IMR-90 (cell line): ENCODE results near the gene CPA5. TPM values are rescaled to one million over a fixed set of nuclear protein-coding genes. Genes with fewer than 3 reads are reported as not detected.

ENCODE experiments used
- ATAC-seq: fragments of 200-7000 bp; cut with Tn5 transposase; 2 replicates; pipeline ENCODE4 v1.9.1; 2020; ENCODE audit warnings: low read depth, mild to moderate bottlenecking, moderate library complexity
- BruUV-seq: library from RNA; stranded (reverse); fragments of 400-500 nt; replicated peaks from 2 replicates; lab custom pipeline; 2021; lab: Mats Ljungman, UMichigan
- CTCF ChIA-PET: fragments of 300-600 bp; formaldehyde crosslinking; extraction: SDS; loops from one replicate; lab custom pipeline; 2021; ENCODE audit warnings: antibody characterized with exemption; lab: Yijun Ruan, JAX
- POLR2A ChIA-PET: fragments of 300-600 bp; sonication (Branson Sonifier 250); formaldehyde crosslinking; loops from one replicate; lab custom pipeline; 2022; ENCODE audit warnings: antibody characterized with exemption; ENCODE audit not compliant: unreplicated experiment; lab: Charles Lee
- DNase-seq: peaks from one replicate; pipeline ENCODE4 v3.0.0; 2013
- H2AFZ ChIP-seq: replicated peaks from 2 replicates; pipeline ENCODE3; 2013; ENCODE audit warnings: low read length, mild to moderate bottlenecking; ENCODE audit not compliant: poor library complexity
- H2AK5ac ChIP-seq: 2 replicates; pipeline ENCODE4 v1.6.1; 2013; ENCODE audit warnings: low read depth, low read length, inconsistent platforms
- H2AK9ac ChIP-seq: replicated peaks from 2 replicates; pipeline ENCODE3; 2013; ENCODE audit warnings: mild to moderate bottlenecking, low read depth, low read length, moderate library complexity; ENCODE audit not compliant: poor library complexity
- H2BK120ac ChIP-seq: 2 replicates; pipeline ENCODE4 v1.6.1; 2013; ENCODE audit warnings: low read depth, low read length, inconsistent platforms
- H2BK15ac ChIP-seq: 3 replicates; pipeline ENCODE4 v1.6.1; 2013; ENCODE audit warnings: low read depth, low read length, inconsistent platforms
- H2BK20ac ChIP-seq: 2 replicates; pipeline ENCODE4 v1.6.1; 2013; ENCODE audit warnings: low read depth, mild to moderate bottlenecking, inconsistent platforms, low read length, moderate library complexity
- H2BK5ac ChIP-seq: 2 replicates; pipeline ENCODE4 v1.6.1; 2013; ENCODE audit warnings: mild to moderate bottlenecking, low read depth, low read length, inconsistent platforms; ENCODE audit not compliant: poor library complexity, severe bottlenecking
- H3K14ac ChIP-seq: replicated peaks from 2 replicates; pipeline ENCODE4 v1.6.1; 2013; ENCODE audit warnings: low read depth, low read length, inconsistent platforms
- H3K18ac ChIP-seq: 2 replicates; pipeline ENCODE4 v1.6.1; 2013; ENCODE audit warnings: low read depth, low read length, control low read depth
- H3K23ac ChIP-seq: 2 replicates; pipeline ENCODE4 v1.6.1; 2013; ENCODE audit warnings: low read depth, low read length, inconsistent platforms
- H3K27ac ChIP-seq: 2 replicates; pipeline ENCODE4 v1.5.1; 2013; ENCODE audit warnings: mild to moderate bottlenecking, control low read depth, low read length; ENCODE audit not compliant: insufficient read depth
- H3K27me3 ChIP-seq: 2 replicates; pipeline ENCODE4 v1.6.1; 2013; ENCODE audit warnings: low read length; ENCODE audit not compliant: control insufficient read depth, insufficient read depth
- H3K36me3 ChIP-seq: 2 replicates; pipeline ENCODE4 v1.6.1; 2013; ENCODE audit warnings: low read length, mixed read lengths; ENCODE audit not compliant: control insufficient read depth, insufficient read depth
- H3K4ac ChIP-seq: 2 replicates; pipeline ENCODE4 v1.6.1; 2013; ENCODE audit warnings: low read depth, low read length, inconsistent platforms
- H3K4me1 ChIP-seq: 2 replicates; pipeline ENCODE4 v1.6.1; 2013; ENCODE audit warnings: low read length, mixed read lengths; ENCODE audit not compliant: control insufficient read depth, insufficient read depth
- H3K4me2 ChIP-seq: 2 replicates; pipeline ENCODE4 v1.6.1; 2013; ENCODE audit warnings: low read depth, mild to moderate bottlenecking, control low read depth, low read length, moderate library complexity
- H3K4me3 ChIP-seq: 2 replicates; pipeline ENCODE4 v1.5.1; 2013; ENCODE audit warnings: low read depth, mild to moderate bottlenecking, control low read depth, low read length, moderate library complexity; ENCODE audit not compliant: insufficient read depth
- H3K56ac ChIP-seq: 2 replicates; pipeline ENCODE4 v1.6.1; 2013; ENCODE audit warnings: low read length, inconsistent platforms; ENCODE audit not compliant: insufficient read depth; ENCODE audit errors: extremely low read depth
- H3K79me1 ChIP-seq, 2 experiments: 2 replicates each; pipeline ENCODE4 v1.6.1; 2013; ENCODE audit warnings: low read length in 2 of 2, inconsistent platforms in 1 of 2, low read depth in 1 of 2
- H3K9ac ChIP-seq: 2 replicates; pipeline ENCODE4 v1.6.1; 2013; ENCODE audit warnings: low read depth, low read length, control low read depth
- H3K9me1 ChIP-seq: 2 replicates; pipeline ENCODE4 v1.6.1; 2013; ENCODE audit warnings: low read length, inconsistent platforms; ENCODE audit not compliant: insufficient read depth
- H3K9me3 ChIP-seq: 2 replicates; pipeline ENCODE4 v1.6.1; 2013; ENCODE audit warnings: low read length; ENCODE audit not compliant: control insufficient read depth, insufficient read depth
- H4K20me1 ChIP-seq: 2 replicates; pipeline ENCODE4 v1.6.1; 2013; ENCODE audit warnings: low read length, inconsistent platforms; ENCODE audit not compliant: insufficient read depth
- H4K5ac ChIP-seq: 2 replicates; pipeline ENCODE4 v1.6.1; 2013; ENCODE audit warnings: mild to moderate bottlenecking, low read depth, low read length, control low read depth
- H4K8ac ChIP-seq, 2 experiments: 2 replicates each; pipeline ENCODE4 v1.6.1; 2013; ENCODE audit warnings: low read depth in 2 of 2, low read length in 2 of 2, control low read depth in 1 of 2, inconsistent platforms in 1 of 2
- H4K91ac ChIP-seq: 2 replicates; pipeline ENCODE4 v1.6.1; 2013; ENCODE audit warnings: low read depth, low read length, inconsistent platforms; ENCODE audit not compliant: insufficient read depth
- CEBPB ChIP-seq: IDR thresholded peaks from 2 replicates; pipeline ENCODE4 v1.6.1; 2012; ENCODE audit warnings: low read depth, low read length, improper control_type of control experiment
- CHD1 ChIP-seq: IDR thresholded peaks from 2 replicates; pipeline ENCODE4 v1.6.1; 2012; ENCODE audit warnings: low read depth, low read length, improper control_type of control experiment
- CTCF ChIP-seq: conservative IDR thresholded peaks from 2 replicates; pipeline ENCODE4 v1.5.1; 2012; ENCODE audit warnings: mild to moderate bottlenecking, low read depth, low read length, improper control_type of control experiment
- ELK1 ChIP-seq: fragments of 150-350 bp; IDR thresholded peaks from 2 replicates; pipeline ENCODE4 v1.6.1; 2016; ENCODE audit warnings: low read depth, mild to moderate bottlenecking, low read length, moderate library complexity, borderline replicate concordance
- MAFK ChIP-seq: IDR thresholded peaks from 2 replicates; pipeline ENCODE4 v1.6.1; 2012; ENCODE audit warnings: low read depth, low read length, improper control_type of control experiment
- POLR2A ChIP-seq: IDR thresholded peaks from 2 replicates; pipeline ENCODE4 v1.6.1; 2012; ENCODE audit warnings: mild to moderate bottlenecking, low read depth, low read length
- RAD21 ChIP-seq: IDR thresholded peaks from 2 replicates; pipeline ENCODE4 v1.6.1; 2012; ENCODE audit warnings: low read length, improper control_type of control experiment
- RCOR1 ChIP-seq: IDR thresholded peaks from 2 replicates; pipeline ENCODE4 v1.6.1; 2012; ENCODE audit warnings: mild to moderate bottlenecking, low read length, improper control_type of control experiment; ENCODE audit not compliant: insufficient replicate concordance
- RFX5 ChIP-seq: IDR thresholded peaks from 2 replicates; pipeline ENCODE4 v1.8.0; 2012; ENCODE audit warnings: low read depth, mild to moderate bottlenecking, low read length, moderate library complexity
- SMC3 ChIP-seq: fragments of 150-350 bp; IDR thresholded peaks from 2 replicates; pipeline ENCODE4 v1.6.1; 2016; ENCODE audit warnings: low read depth, mild to moderate bottlenecking, antibody characterized with exemption, low read length, moderate library complexity
- USF2 ChIP-seq: fragments of 150-350 bp; IDR thresholded peaks from 2 replicates; pipeline ENCODE4 v1.6.1; 2017; ENCODE audit warnings: mild to moderate bottlenecking, antibody characterized with exemption, low read length, low read depth
- WGBS, 2 experiments: methylation state at CpG; one replicate each; pipeline versions ENCODE4 v1.1.5 to v1.1.7; 2013; ENCODE audit warnings: missing lambda C conversion rate in 2 of 2; ENCODE audit not compliant: insufficient read length in 1 of 2; ENCODE audit errors: extremely low coverage in 2 of 2; 5-methylcytosine and 5-hydroxymethylcytosine counted together
- dilution Hi-C: fragments of 300-500 bp; cut with HindIII; formaldehyde crosslinking; loops from one replicate; pipeline ENCODE4 v1.14.3; 2018; ENCODE audit warnings: low sequenced_read_pairs; ENCODE audit not compliant: unreplicated experiment
- in situ Hi-C: fragments of 300-500 bp; cut with MboI; formaldehyde crosslinking; loops from 3 replicates; pipeline ENCODE4 v1.14.3; 2019; ENCODE audit warnings: low sequenced_read_pairs, inconsistent platforms, mixed read lengths
- intact Hi-C: fragments of 100-400 bp; cut with micrococcal nuclease; formaldehyde crosslinking; loops from 2 replicates; pipeline ENCODE4 v1.10.0; 2022
- polyA plus RNA-seq, 3 experiments: library from polyadenylated mRNA; depleted of rRNA; stranded (reverse); fragments of >200 nt; gene quantifications; 2 replicates each; pipeline ENCODE4 v1.2.3, GENCODE V29; 2012; ENCODE audit warnings: low replicate concordance in 1 of 3
- total RNA-seq: library from RNA; depleted of rRNA; stranded (reverse); fragments of >200 nt; gene quantifications from 2 replicates; pipeline ENCODE4 v1.2.3, GENCODE V29; 2012

The CPA5 gene
- total and polyA plus RNA-seq, 2 of the 4 experiments (the other 2 are of a cell fraction), result under 0.01 to 0.86 TPM

GRCh38 chr7:130381468-130382312, 37.1 kb downstream of the CPA5 start:
- POLR2A ChIA-PET, result no interaction called here

More at GRCh38 chr7:130381468-130382312, 37.1 kb downstream of the CPA5 start:
- Histone ChIP-seq H2BK20ac (no peak overlapping the region), H3K79me1 (no peaks in the 10 kb centered on the region), H4K20me1 (no peaks in the 10 kb centered on the region), H3K36me3 (no peaks in the 10 kb centered on the region), H3K4ac (0 out of 2 replicates have a peak overlapping the region, but pooled peaks have one; percentile 24), H4K8ac (no peak overlapping the region), H2AK5ac (peak overlapping the region; percentile 64), H3K18ac (no peak overlapping the region), H3K14ac (no peak overlapping the region), H3K9me1 (0 out of 2 replicates have a peak, but pooled peaks cover 6% of the 10 kb centered on the region), H3K4me1 (peaks cover 11% of the 10 kb centered on the region), H2BK5ac (no peak overlapping the region), H3K9ac (no peak overlapping the region), H3K27me3 (no peaks in the 10 kb centered on the region), H2AK9ac (peak overlapping the region; percentile 70), H3K9me3 (no peaks in the 10 kb centered on the region), H2AFZ (peak overlapping the region; percentile 32), H2BK15ac (no peak overlapping the region; the same call in 2 of the 3 replicates), H3K4me3 (no peak overlapping the region), H2BK120ac (no peak overlapping the region), H3K27ac (no peak overlapping the region), H3K4me2 (no peak overlapping the region), H3K23ac (no peak overlapping the region), H4K91ac (peak overlapping the region; percentile 62; the same call in 1 of the 2 replicates), H4K5ac (no peak overlapping the region), H3K56ac (no peak overlapping the region)
- CTCF ChIA-PET, result interaction anchor here (0.6 kb wide), 2 partner anchors 9 to 106 kb away, joined by 4 read pairs; no protein-coding TSS in a partner anchor
- BruUV-seq, result no TSS peak
- 89% methylated on average over 29 of the region's 41 CpGs; no CpG with 5 or more reads in 1 of the 2 experiments for WGBS, 2 experiments
- dilution Hi-C loops (no loop called here), intact Hi-C loops (no loop called here), in situ Hi-C loops (no loop called here)
- no peak for TF ChIP-seq CEBPB
- TF ChIP-seq RCOR1, result no peak
- no peak for TF ChIP-seq MAFK
- no peak for TF ChIP-seq CTCF
- no peak for TF ChIP-seq CHD1
- no peak for TF ChIP-seq RAD21
- TF ChIP-seq USF2, result no peak
- TF ChIP-seq RFX5, result no peak
- TF ChIP-seq ELK1, result no peak
- no peak for TF ChIP-seq POLR2A
- TF ChIP-seq SMC3, result no peak
- DNase-seq (no peak), ATAC-seq (no peak)
